Activated CD8-positive, alpha-beta T cell treated with anti-CD3 and anti-CD28 coated beads, Interleukin-2, amount 10 ng/mL, durations not matched to agents 7 days and 5 days (primary cell): ENCODE measurements around the gene C1QC. TPM values are rescaled to one million over a fixed set of nuclear protein-coding genes. Genes with fewer than 3 reads are reported as not detected.

Experiments
- ATAC-seq: fragments of 150-1000 bp; cut with Tn5 transposase; one replicate; pipeline ENCODE4 v1.10.0; 2021; ENCODE audit warnings: moderate library complexity
- CTCF ChIA-PET: fragments of 350-600 bp; sonication (Branson Sonifier 250); formaldehyde crosslinking; loops from one replicate; lab custom pipeline; 2021; ENCODE audit warnings: antibody characterized with exemption; lab: Charles Lee
- POLR2A ChIA-PET: fragments of 350-600 bp; sonication (Branson Sonifier 250); formaldehyde crosslinking; loops from one replicate; lab custom pipeline; 2021; ENCODE audit warnings: antibody characterized with exemption; lab: Charles Lee
- DNase-seq: peaks from one replicate; pipeline ENCODE4 v3.0.0-alpha.2; 2020
- H3K27ac Mint-ChIP-seq: one replicate; pipeline ENCODE4 v1.8.0; 2021; ENCODE audit warnings: mild to moderate bottlenecking, mixed read lengths
- H3K27me3 Mint-ChIP-seq: one replicate; pipeline ENCODE4 v1.8.0; 2021; ENCODE audit warnings: low read depth, mixed read lengths
- H3K36me3 Mint-ChIP-seq: one replicate; pipeline ENCODE4 v1.8.0; 2021; ENCODE audit warnings: low read depth, mixed read lengths
- H3K4me1 Mint-ChIP-seq: one replicate; pipeline ENCODE4 v1.8.0; 2021; ENCODE audit warnings: low read depth, mixed read lengths
- H3K4me3 Mint-ChIP-seq: one replicate; pipeline ENCODE4 v1.8.0; 2021; ENCODE audit warnings: mild to moderate bottlenecking, mixed read lengths
- H3K9me3 Mint-ChIP-seq: one replicate; pipeline ENCODE4 v1.8.0; 2022; ENCODE audit warnings: mixed read lengths; ENCODE audit not compliant: insufficient read depth
- microRNA-seq: library from miRNA; unstranded; fragments of <30 nt; microRNA quantifications from one replicate; pipeline ENCODE4 v1.2.0, GENCODE V29; 2022
- total RNA-seq, 2 experiments: library from RNA; stranded (reverse); gene quantifications; one replicate each; pipeline ENCODE4 v1.2.3, GENCODE V29; 2021

The C1QC gene
- total RNA-seq, 2 experiments from 2014 or later, result not detected

DNA sequence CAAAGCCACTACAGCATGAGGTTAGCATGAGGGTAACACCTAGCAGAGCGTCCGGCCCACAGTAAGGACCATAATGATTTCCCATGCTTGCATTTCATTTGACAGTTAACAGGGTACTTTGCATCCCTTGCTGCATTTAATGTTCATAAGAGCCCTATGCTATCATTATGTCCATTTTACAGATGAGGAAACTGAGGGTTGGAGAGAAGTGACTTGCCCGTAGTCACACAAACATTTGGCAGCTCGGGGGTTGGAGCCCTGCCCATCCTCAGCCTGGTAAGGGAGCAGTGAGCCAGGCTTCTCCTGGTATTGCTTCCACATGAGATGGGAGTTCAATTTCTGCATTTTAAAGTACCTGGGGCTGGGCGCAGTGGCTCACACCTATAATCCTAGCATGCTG lies 50.7 kb downstream of the C1QC start:
- POLR2A ChIA-PET, result no interaction called here
- H3K36me3 Mint-ChIP-seq, result no peaks in the 10 kb centered on the region
- ATAC-seq, result no peak

DNA sequence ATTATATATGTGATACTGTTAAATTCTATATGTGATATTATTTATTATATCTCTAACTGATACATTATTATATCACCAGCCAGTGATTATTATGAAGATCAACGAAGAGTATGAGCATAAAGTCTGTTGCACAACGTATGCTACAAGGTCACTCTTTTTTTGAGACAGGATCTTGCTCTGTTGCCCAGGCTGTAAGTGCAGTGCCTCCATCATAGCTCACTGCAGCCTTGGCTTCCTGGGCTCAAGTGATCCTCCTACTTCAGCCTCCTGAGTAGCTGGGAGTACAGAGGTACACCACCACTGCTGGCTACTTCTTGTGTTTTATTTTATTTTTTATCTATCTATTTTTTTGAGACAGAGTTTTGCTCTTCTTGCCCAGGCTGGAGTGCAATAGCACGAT lies 53.2 kb downstream of the C1QC start:
- no peak for DNase-seq
- Mint-ChIP-seq H3K4me1 (no peaks in the 10 kb centered on the region), H3K27ac (no peak overlapping the region), H3K4me3 (no peak overlapping the region), H3K36me3 (no peaks in the 10 kb centered on the region), H3K27me3 (peaks cover 2% of the 10 kb centered on the region), H3K9me3 (no peaks in the 10 kb centered on the region)
- ChIA-PET CTCF (no interaction called here), POLR2A (no interaction called here)
- ATAC-seq, result no peak

More for the DNA sequence above, 50.7 kb downstream of the C1QC start:
- Mint-ChIP-seq H3K4me3 (no peak overlapping the region), H3K27ac (no peak overlapping the region), H3K4me1 (no peaks in the 10 kb centered on the region), H3K9me3 (no peaks in the 10 kb centered on the region), H3K27me3 (peaks cover 5% of the 10 kb centered on the region)
- CTCF ChIA-PET, result no interaction called here
- no peak for DNase-seq

Small RNAs within 50 kb of the gene (microRNA-seq; reads per million reads assigned to microRNA genes)
- gene MIR6127, result 1.7 reads per million

Other genes starting within 250 kb of the C1QC start
- gene ZBTB40, start 191.8 kb upstream of the C1QC start, total RNA-seq, result 10 to 100 TPM; 14.8 TPM
- not detected for gene EPHA8, start 80.1 kb upstream of the C1QC start, total RNA-seq
- gene C1QA, start 7.0 kb upstream of the C1QC start, total RNA-seq, result not detected
- not detected for gene C1QB, start 9.6 kb downstream of the C1QC start, total RNA-seq
- not detected for gene EPHB2, start 67.2 kb downstream of the C1QC start, total RNA-seq